H1 (cell line): ENCODE measurements around the gene UBE4B. TPM values are rescaled to one million over a fixed set of nuclear protein-coding genes. Genes with fewer than 3 reads are reported as not detected.

Experiments
- CTCF ChIA-PET: fragments of 300-600 bp; sonication (Branson Sonifier 250); formaldehyde crosslinking; loops from one replicate; lab custom pipeline; 2021; ENCODE audit not compliant: partially characterized antibody; lab: Charles Lee
- POLR2A ChIA-PET: fragments of 300-600 bp; sonication (Branson Sonifier 250); formaldehyde crosslinking; loops from one replicate; lab custom pipeline; 2021; ENCODE audit warnings: inconsistent platforms; ENCODE audit not compliant: partially characterized antibody; lab: Charles Lee
- DNase-seq, 2 experiments: peaks; one replicate each; pipeline versions ENCODE4 v3.0.0 to v3.0.0-alpha.2; 2010 to 2022; ENCODE audit warnings: low spot score in 2 of 2, low read depth in 1 of 2, mixed read lengths in 1 of 2
- FAIRE-seq: peaks from 2 replicates; lab custom pipeline; 2011; peaks lifted over from hg19 to GRCh38; lab: Jason Lieb, UNC
- H2AFZ ChIP-seq: 2 replicates; pipeline ENCODE4 v1.8.1; 2012; ENCODE audit warnings: low read length, inconsistent platforms
- H2AK5ac ChIP-seq: 2 replicates; pipeline ENCODE4 v1.6.1; 2013; ENCODE audit warnings: low read depth, low read length
- H2BK120ac ChIP-seq: replicated peaks from 2 replicates; pipeline ENCODE3; 2013; ENCODE audit warnings: low read depth, low read length, inconsistent platforms
- H2BK12ac ChIP-seq: 2 replicates; pipeline ENCODE4 v1.6.1; 2013; ENCODE audit warnings: low read depth, low read length
- H2BK15ac ChIP-seq: 2 replicates; pipeline ENCODE4 v1.6.1; 2013; ENCODE audit warnings: low read length
- H2BK20ac ChIP-seq: 2 replicates; pipeline ENCODE4 v1.6.1; 2013; ENCODE audit warnings: low read length
- H2BK5ac ChIP-seq: 2 replicates; pipeline ENCODE4 v1.6.1; 2013; ENCODE audit warnings: low read depth, low read length
- H3K14ac ChIP-seq: 2 replicates; pipeline ENCODE4 v1.6.1; 2013; ENCODE audit warnings: inconsistent platforms; ENCODE audit not compliant: insufficient read length
- H3K18ac ChIP-seq: 2 replicates; pipeline ENCODE4 v1.6.1; 2013; ENCODE audit warnings: low read length; ENCODE audit errors: extremely low read depth
- H3K23ac ChIP-seq: 2 replicates; pipeline ENCODE4 v1.6.1; 2013; ENCODE audit warnings: inconsistent platforms; ENCODE audit not compliant: insufficient read length
- H3K23me2 ChIP-seq: 2 replicates; pipeline ENCODE4 v1.6.1; 2013; ENCODE audit warnings: low read depth, low read length
- H3K27ac ChIP-seq: 2 replicates; pipeline ENCODE4 v1.6.1; 2011; ENCODE audit warnings: low read depth, low read length, inconsistent platforms
- H3K27me3 ChIP-seq, 4 experiments: replicated peaks in 1 of 4; 1 replicate in 1 of 4; 2 replicates in 3 of 4; pipeline versions ENCODE4 v1.6.1 to v1.8.1; 2011 to 2013; ENCODE audit warnings: low read length in 3 of 4, mild to moderate bottlenecking in 3 of 4, inconsistent platforms in 2 of 4, mixed read lengths in 2 of 4, moderate library complexity in 1 of 4; ENCODE audit not compliant: control insufficient read depth in 3 of 4, insufficient read depth in 3 of 4; ENCODE audit errors: extremely low read depth in 1 of 4
- H3K36me3 ChIP-seq, 4 experiments: 2 replicates each; pipeline versions ENCODE4 v1.6.1 to v1.8.1; 2011 to 2013; ENCODE audit warnings: mild to moderate bottlenecking in 4 of 4, low read length in 3 of 4, moderate library complexity in 2 of 4, control low read depth in 1 of 4, inconsistent platforms in 1 of 4; ENCODE audit not compliant: insufficient read depth in 4 of 4, control insufficient read depth in 2 of 4
- H3K4ac ChIP-seq: replicated peaks from 2 replicates; pipeline ENCODE3; 2013; ENCODE audit warnings: low read length, low read depth, mixed read lengths, inconsistent platforms; ENCODE audit not compliant: insufficient read length
- H3K4me1 ChIP-seq, 4 experiments: replicated peaks in 1 of 4; 1 replicate in 1 of 4; 2 replicates in 3 of 4; pipeline versions ENCODE4 v1.6.1 to v1.8.1; 2011 to 2013; ENCODE audit warnings: low read length in 3 of 4, inconsistent platforms in 2 of 4, mixed read lengths in 1 of 4; ENCODE audit not compliant: insufficient read depth in 4 of 4, control insufficient read depth in 3 of 4
- H3K4me2 ChIP-seq, 2 experiments: 2 replicates each; pipeline versions ENCODE4 v1.6.1 to v1.8.1; 2011 to 2013; ENCODE audit warnings: low read depth in 2 of 2, low read length in 2 of 2, control low read depth in 1 of 2, inconsistent platforms in 1 of 2, mild to moderate bottlenecking in 1 of 2; ENCODE audit not compliant: insufficient read depth in 1 of 2
- H3K4me3 ChIP-seq, 4 experiments: fragments of 200-600, 300-600 bp in 1 of 4; sonication (generic), shearing (Covaris generic), sonication (Bioruptor Twin) in 1 of 4; 2 replicates each; pipeline versions ENCODE4 v1.5.1 to v1.8.1; 2011 to 2016; ENCODE audit warnings: low read length in 4 of 4, low read depth in 3 of 4, control low read depth in 2 of 4, inconsistent platforms in 2 of 4, mild to moderate bottlenecking in 2 of 4, mixed read lengths in 1 of 4, moderate library complexity in 1 of 4; ENCODE audit not compliant: insufficient read depth in 2 of 4; ENCODE audit errors: extremely low read depth in 1 of 4
- H3K56ac ChIP-seq: replicated peaks from 2 replicates; pipeline ENCODE3; 2013; ENCODE audit warnings: low read depth, mild to moderate bottlenecking, mixed read lengths, low read length, inconsistent platforms; ENCODE audit not compliant: insufficient read length
- H3K79me1 ChIP-seq: 2 replicates; pipeline ENCODE4 v1.6.1; 2013; ENCODE audit warnings: low read depth, low read length, control low read depth
- H3K79me2 ChIP-seq, 2 experiments: 2 replicates each; pipeline versions ENCODE4 v1.6.1 to v1.8.1; 2012 to 2013; ENCODE audit warnings: low read length in 2 of 2, mild to moderate bottlenecking in 2 of 2, inconsistent platforms in 1 of 2; ENCODE audit not compliant: insufficient read depth in 2 of 2, control insufficient read depth in 1 of 2
- H3K9ac ChIP-seq, 4 experiments: replicated peaks in 1 of 4; 1 replicate in 1 of 4; 2 replicates in 3 of 4; pipeline versions ENCODE4 v1.6.1 to v1.8.1; 2011 to 2013; ENCODE audit warnings: low read depth in 3 of 4, low read length in 3 of 4, control low read depth in 2 of 4, mild to moderate bottlenecking in 2 of 4, moderate library complexity in 2 of 4, inconsistent platforms in 1 of 4; ENCODE audit errors: extremely low read depth in 1 of 4
- H3K9me3 ChIP-seq, 2 experiments: 2 replicates each; pipeline versions ENCODE4 v1.6.1 to v1.8.1; 2012 to 2013; ENCODE audit warnings: mild to moderate bottlenecking in 2 of 2, moderate library complexity in 2 of 2, control low read depth in 1 of 2, inconsistent platforms in 1 of 2, low read depth in 1 of 2, low read length in 1 of 2, mixed read lengths in 1 of 2; ENCODE audit not compliant: insufficient read depth in 2 of 2
- H4K20me1 ChIP-seq, 2 experiments: replicated peaks in 1 of 2; 2 replicates each; pipeline versions ENCODE3 to v1.8.1; 2011 to 2013; ENCODE audit warnings: inconsistent platforms in 2 of 2, low read length in 2 of 2, mild to moderate bottlenecking in 1 of 2; ENCODE audit not compliant: insufficient read depth in 2 of 2, control insufficient read depth in 1 of 2
- H4K5ac ChIP-seq: 2 replicates; pipeline ENCODE4 v1.6.1; 2013; ENCODE audit warnings: low read length, low read depth, mixed read lengths, inconsistent platforms; ENCODE audit not compliant: insufficient read length
- H4K8ac ChIP-seq: 2 replicates; pipeline ENCODE4 v1.8.0; 2013; ENCODE audit warnings: mild to moderate bottlenecking, moderate library complexity, low read length, inconsistent platforms; ENCODE audit not compliant: insufficient read depth; ENCODE audit errors: extremely low read depth
- H4K91ac ChIP-seq: replicated peaks from 2 replicates; pipeline ENCODE3; 2013; ENCODE audit warnings: low read length, mixed read lengths, inconsistent platforms; ENCODE audit not compliant: insufficient read length
- EGR1 ChIP-seq: IDR thresholded peaks from 2 replicates; pipeline ENCODE4 v1.6.1; 2011; ENCODE audit warnings: low read depth, low read length, borderline replicate concordance
- KDM5A ChIP-seq: fragments of 200-600 bp; IDR thresholded peaks from 2 replicates; pipeline ENCODE4 v1.7.1; 2012; ENCODE audit warnings: mild to moderate bottlenecking, low read length, inconsistent platforms, mixed read lengths
- NRF1 ChIP-seq: IDR thresholded peaks from 2 replicates; pipeline ENCODE4 v1.6.1; 2011; ENCODE audit warnings: mild to moderate bottlenecking, low read depth, low read length, improper control_type of control experiment
- RBBP5 ChIP-seq: IDR thresholded peaks from 2 replicates; pipeline ENCODE4 v1.7.1; 2012; ENCODE audit warnings: low read depth, mild to moderate bottlenecking, inconsistent platforms, low read length, moderate library complexity, borderline replicate concordance
- RNF2 ChIP-seq: fragments of 200-900, 300-1000 bp; sonication (generic); IDR thresholded peaks from 2 replicates; pipeline ENCODE4 v1.7.1; 2016; ENCODE audit warnings: borderline replicate concordance, low read depth, mild to moderate bottlenecking, antibody characterized with exemption, low read length; ENCODE audit not compliant: poor library complexity, severe bottlenecking; ENCODE audit errors: missing control alignments
- SAP30 ChIP-seq: fragments of 300-600 bp; sonication (generic); IDR thresholded peaks from 2 replicates; pipeline ENCODE4 v1.7.1; 2012; ENCODE audit warnings: low read length, moderate library complexity, mild to moderate bottlenecking, inconsistent platforms; ENCODE audit not compliant: insufficient read depth, insufficient replicate concordance
- WGBS, 2 experiments: shearing (Covaris generic) in 1 of 2; methylation state at CpG; one replicate each; pipeline versions ENCODE4 v1.1.6 to v1.1.7; 2013 to 2015; ENCODE audit warnings: low lambda C conversion rate in 2 of 2, mixed read lengths in 2 of 2, inconsistent platforms in 1 of 2, low coverage in 1 of 2, missing lambda C conversion rate in 1 of 2; ENCODE audit not compliant: insufficient replicate concordance in 2 of 2, insufficient coverage in 1 of 2, insufficient read length in 1 of 2; ENCODE audit errors: extremely low coverage in 1 of 2, missing lambda C conversion rate in 1 of 2; 5-methylcytosine and 5-hydroxymethylcytosine counted together
- polyA plus RNA-seq, 7 experiments: library from polyadenylated mRNA; depleted of rRNA in 3 of 7; stranded (reverse) in 5 of 7; unstranded in 2 of 7; fragments of >200 nt in 5 of 7; fragments of 200-250 nt in 2 of 7; gene quantifications; 1 replicate in 5 of 7; 2 replicates in 1 of 7; 4 replicates in 1 of 7; pipeline versions ENCODE4 v1.2.1 to v1.2.3, GENCODE V29; 2011 to 2013; ENCODE audit warnings: missing spikeins in 2 of 7, mixed read lengths in 2 of 7
- total RNA-seq: library from RNA; stranded (reverse); fragmentation: NEBNext Ultra II Directional; extraction: Animal tissue kit (Norgen Biotek cat#: 25700); gene quantifications from 2 replicates; pipeline ENCODE4 v1.2.1, GENCODE V29; 2021
- TF ChIP-seq, protein P1 (sequence below), 3 experiments: IDR thresholded peaks; 1 replicate in 2 of 3; 2 replicates in 1 of 3; pipeline versions ENCODE4 v1.5.1 to v1.6.1; 2011; ENCODE audit warnings: low read length in 3 of 3, mild to moderate bottlenecking in 3 of 3, inconsistent platforms in 2 of 3, low read depth in 1 of 3, moderate library complexity in 1 of 3; ENCODE audit not compliant: insufficient read depth in 1 of 3; ENCODE audit errors: control extremely low read depth in 1 of 3

The UBE4B gene
- total and polyA plus RNA-seq, 2 of the 8 experiments (the other 6 are each of a cell fraction or from before 2014, with no cell fraction given) = 24.5 to 90.1 TPM

DNA sequence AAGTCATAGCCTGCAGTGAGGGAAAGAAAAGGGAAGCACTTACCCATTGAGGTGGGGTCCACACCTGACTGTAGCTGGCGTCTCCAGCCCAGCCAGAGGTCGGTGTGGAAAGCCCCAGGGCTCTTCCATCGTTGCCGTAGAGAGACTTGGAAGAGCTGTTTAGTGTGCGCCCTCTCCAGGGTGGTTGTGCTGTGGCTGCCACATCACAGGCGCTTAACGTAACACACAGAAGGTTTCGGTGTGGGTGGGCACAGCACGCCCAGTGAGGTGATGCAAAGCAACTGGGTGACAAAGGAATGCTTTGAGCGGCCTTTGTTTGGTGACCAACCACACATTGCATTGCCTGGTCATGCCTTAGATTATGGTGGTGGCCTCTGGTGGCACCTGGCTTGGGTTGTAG is 140.8 kb downstream of the UBE4B start:
- CTCF ChIA-PET = interaction anchor here (1.6 kb wide), 1 partner anchor 55 kb away, joined by 3 read pairs; no protein-coding TSS in a partner anchor

More for the DNA sequence above, 140.8 kb downstream of the UBE4B start:
- no peaks in the 10 kb centered on the region for H3K27me3 ChIP-seq
- no peak overlapping the region for H3K27ac ChIP-seq
- POLR2A ChIA-PET = interaction anchor here (1.3 kb wide), 1 partner anchor 9 kb away, joined by 3 read pairs; no protein-coding TSS in a partner anchor
- H3K36me3 ChIP-seq = peaks cover 11 to 32% (median 19%) of the 10 kb centered on the region in 4 experiments
- 94% methylated on average over 10 of the region's 10 CpGs; no CpG with 5 or more reads in 1 of the 2 experiments for WGBS, 2 experiments
- H4K20me1 ChIP-seq = no peaks in the 10 kb centered on the region
- no peaks in the 10 kb centered on the region for H3K23me2 ChIP-seq
- H3K18ac ChIP-seq = no peak overlapping the region
- FAIRE-seq (no peak), DNase-seq (no peak)
- H2BK120ac ChIP-seq = no peak overlapping the region
- H3K4me2 ChIP-seq = no peak overlapping the region
- H2BK15ac ChIP-seq = no peak overlapping the region
- no peak overlapping the region for H3K4me3 ChIP-seq
- H3K4ac ChIP-seq = no peak overlapping the region
- no peak overlapping the region for H2BK12ac ChIP-seq
- 0 out of 4 replicates have a peak, but pooled peaks cover 0 to 2% of the 10 kb centered on the region in 2 experiments for H3K9me3 ChIP-seq
- no peak overlapping the region for H4K8ac ChIP-seq
- H4K91ac ChIP-seq = no peak overlapping the region
- TF ChIP-seq RBBP5 (no peak), NRF1 (no peak), KDM5A (no peak), RNF2 (no peak), EGR1 (no peak), SAP30 (no peak)
- TF ChIP-seq, protein P1, sequence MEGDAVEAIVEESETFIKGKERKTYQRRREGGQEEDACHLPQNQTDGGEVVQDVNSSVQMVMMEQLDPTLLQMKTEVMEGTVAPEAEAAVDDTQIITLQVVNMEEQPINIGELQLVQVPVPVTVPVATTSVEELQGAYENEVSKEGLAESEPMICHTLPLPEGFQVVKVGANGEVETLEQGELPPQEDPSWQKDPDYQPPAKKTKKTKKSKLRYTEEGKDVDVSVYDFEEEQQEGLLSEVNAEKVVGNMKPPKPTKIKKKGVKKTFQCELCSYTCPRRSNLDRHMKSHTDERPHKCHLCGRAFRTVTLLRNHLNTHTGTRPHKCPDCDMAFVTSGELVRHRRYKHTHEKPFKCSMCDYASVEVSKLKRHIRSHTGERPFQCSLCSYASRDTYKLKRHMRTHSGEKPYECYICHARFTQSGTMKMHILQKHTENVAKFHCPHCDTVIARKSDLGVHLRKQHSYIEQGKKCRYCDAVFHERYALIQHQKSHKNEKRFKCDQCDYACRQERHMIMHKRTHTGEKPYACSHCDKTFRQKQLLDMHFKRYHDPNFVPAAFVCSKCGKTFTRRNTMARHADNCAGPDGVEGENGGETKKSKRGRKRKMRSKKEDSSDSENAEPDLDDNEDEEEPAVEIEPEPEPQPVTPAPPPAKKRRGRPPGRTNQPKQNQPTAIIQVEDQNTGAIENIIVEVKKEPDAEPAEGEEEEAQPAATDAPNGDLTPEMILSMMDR (IDR thresholded peaks at IDR 0.05; ENCODE audit: control extremely low read depth in 1 of 3, insufficient read depth in 1 of 3, low read depth in 1 of 3, low read length in 3 of 3) = no peak
- H2BK5ac ChIP-seq = 0 out of 2 replicates have a peak overlapping the region, but pooled peaks have one; percentile 21
- H4K5ac ChIP-seq = no peak overlapping the region
- H3K79me2 ChIP-seq = no peaks in the 10 kb centered on the region
- H3K23ac ChIP-seq = no peak overlapping the region
- H3K79me1 ChIP-seq = no peaks in the 10 kb centered on the region
- no peak overlapping the region for H2AFZ ChIP-seq
- no peak overlapping the region for H2AK5ac ChIP-seq
- H3K14ac ChIP-seq = no peak overlapping the region
- no peak overlapping the region for H3K56ac ChIP-seq
- H2BK20ac ChIP-seq = no peak overlapping the region
- no peak overlapping the region for H3K9ac ChIP-seq
- peaks cover 0 to 9% (median 5%) of the 10 kb centered on the region in 4 experiments; a peak in 3 of 7 replicates for H3K4me1 ChIP-seq
